Esophagus mucosa (tissue), 1 donor: ENCODE data around the gene CYP26A1. TPM values are rescaled to one million over a fixed set of nuclear protein-coding genes. Genes with fewer than 3 reads are reported as not detected.
"Not testable (repeated sequence)": the region's sequence is repeated elsewhere in the genome, so short reads cannot be mapped to it uniquely, and the experiment has no call there.

Experiments used
- ATAC-seq: fragments of 200-7000 bp; cut with Tn5 transposase; one replicate; pipeline ENCODE4 v1.9.1; 2020
- total RNA-seq: library from RNA; stranded (reverse); gene quantifications from one replicate; pipeline ENCODE4 v1.2.4, GENCODE V29; 2023
- donor health status: DM: yes; HTN: yes; CAD: no.

The CYP26A1 gene
- total RNA-seq, 1 donor from 2014 or later = not detected

GRCh38 chr10:93080350-93081046 is 6.8 kb downstream of the CYP26A1 start:
- peak; percentile 69 for ATAC-seq

GRCh38 chr10:93081318-93081717 is 7.6 kb downstream of the CYP26A1 start:
- ATAC-seq = no peak

DNA sequence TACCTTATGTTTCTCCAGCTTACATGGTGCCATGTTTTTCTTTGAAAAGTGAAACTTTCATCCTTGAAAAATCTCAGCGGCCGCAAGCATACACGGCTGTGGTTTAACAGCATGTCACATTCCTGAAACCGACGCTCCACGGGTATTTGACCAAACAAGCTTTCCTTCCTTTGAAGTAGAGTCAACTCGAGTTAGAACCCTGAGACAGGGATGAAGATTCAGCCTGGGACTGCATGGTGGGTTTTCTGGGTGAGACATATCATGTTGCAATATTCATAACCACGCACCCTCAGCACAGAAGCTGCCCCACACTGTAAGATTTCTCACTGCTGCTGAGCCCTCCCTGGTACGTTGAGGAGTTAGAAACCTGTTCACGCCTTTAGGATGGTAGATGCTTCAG is 8.1 kb downstream of the CYP26A1 start:
- no peak for ATAC-seq

DNA sequence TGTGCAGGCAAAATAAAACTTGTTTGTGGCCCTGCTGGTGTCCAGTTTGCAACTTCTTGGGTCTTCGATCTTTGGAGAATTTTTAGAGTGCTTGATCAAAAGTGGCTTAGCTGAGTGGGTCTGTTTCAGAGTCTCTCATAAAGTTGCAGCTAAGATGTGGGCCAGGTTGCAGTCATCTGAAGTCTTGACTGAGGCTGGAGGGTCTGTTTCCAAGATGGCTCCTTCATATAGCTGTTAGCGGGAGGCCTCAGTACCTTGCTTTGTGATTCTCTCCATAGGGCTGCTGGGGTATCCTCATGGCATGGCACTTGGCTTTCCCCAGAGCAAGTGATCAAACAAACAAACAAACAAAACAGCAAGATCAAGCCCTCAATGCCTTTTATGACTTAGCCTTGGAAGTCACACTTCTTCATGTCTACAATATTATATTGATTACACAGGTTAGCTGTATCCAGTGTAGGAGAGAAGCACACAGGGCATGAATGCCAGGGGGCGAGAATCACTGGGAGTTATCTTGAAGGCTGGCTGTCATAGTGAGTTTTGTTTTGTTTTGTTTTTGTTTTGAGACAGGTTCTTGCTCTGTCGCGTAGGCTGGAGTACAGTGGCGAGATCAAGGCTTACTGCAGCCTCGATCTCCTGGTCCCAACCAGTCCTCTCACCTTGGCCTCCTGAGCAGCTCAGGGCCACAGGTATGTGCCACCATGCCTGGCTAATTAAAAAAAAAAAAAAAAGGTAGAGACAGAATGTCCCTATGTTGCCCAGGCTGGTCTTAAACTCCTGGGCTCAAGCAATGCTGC is 10.2 kb downstream of the CYP26A1 start:
- no peak for ATAC-seq

GRCh38 chr10:93085272-93085859 is 11.7 kb downstream of the CYP26A1 start:
- no peak for ATAC-seq

GRCh38 chr10:93086289-93086688 is 12.6 kb downstream of the CYP26A1 start:
- ATAC-seq = no peak

GRCh38 chr10:93087846-93088245 is 14.2 kb downstream of the CYP26A1 start:
- no peak for ATAC-seq

- no peak for ATAC-seq
These were observed 14.8 kb downstream of the CYP26A1 start for GRCh38 chr10:93088466-93088865.

DNA sequence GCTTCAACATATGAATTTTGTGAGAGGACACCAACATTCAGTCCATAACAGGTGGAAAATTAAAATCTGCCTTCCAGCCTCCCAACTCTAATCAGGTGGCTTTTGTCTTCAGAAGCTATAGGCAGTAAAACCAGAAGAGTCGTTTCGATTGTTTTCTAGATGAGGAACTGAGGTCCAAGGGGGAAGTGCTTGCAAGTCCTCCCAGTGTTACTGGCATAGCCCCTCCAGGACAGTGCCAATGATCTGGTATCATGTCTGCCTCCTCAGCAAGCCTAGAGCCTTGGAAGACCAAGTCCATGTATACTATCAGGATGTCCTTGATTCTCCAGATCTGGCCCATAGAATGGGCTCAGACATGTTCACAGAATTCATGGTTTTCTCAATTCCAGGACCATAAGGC is 16.9 kb downstream of the CYP26A1 start:
- ATAC-seq = no peak

DNA sequence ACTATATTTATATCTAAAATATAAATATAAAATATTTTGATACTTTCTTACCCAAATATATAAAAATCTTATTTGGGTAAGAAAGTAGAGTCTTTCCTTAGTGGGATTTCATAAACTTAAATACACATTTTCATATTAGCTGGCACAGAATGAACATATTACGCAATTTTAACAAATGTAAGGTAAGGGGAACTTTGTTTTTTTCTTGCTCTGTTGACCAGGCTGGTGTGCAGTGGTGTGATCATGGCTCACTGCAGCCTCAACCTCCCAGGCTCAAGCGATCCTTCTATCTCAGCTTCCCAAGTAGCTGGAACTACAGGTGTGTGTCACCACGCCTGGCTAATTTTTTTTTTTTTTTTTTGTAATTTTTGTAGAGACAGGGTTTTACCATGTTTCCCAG is 18.3 kb downstream of the CYP26A1 start:
- no peak for ATAC-seq

GRCh38 chr10:93095225-93095624 is 21.5 kb downstream of the CYP26A1 start:
- no peak for ATAC-seq

GRCh38 chr10:93096901-93097300 is 23.2 kb downstream of the CYP26A1 start:
- no peak for ATAC-seq

- ATAC-seq = no peak
These were observed 23.7 kb downstream of the CYP26A1 start for GRCh38 chr10:93097386-93097785.

- ATAC-seq = no peak
These were observed 25.1 kb downstream of the CYP26A1 start for GRCh38 chr10:93098816-93099215.

DNA sequence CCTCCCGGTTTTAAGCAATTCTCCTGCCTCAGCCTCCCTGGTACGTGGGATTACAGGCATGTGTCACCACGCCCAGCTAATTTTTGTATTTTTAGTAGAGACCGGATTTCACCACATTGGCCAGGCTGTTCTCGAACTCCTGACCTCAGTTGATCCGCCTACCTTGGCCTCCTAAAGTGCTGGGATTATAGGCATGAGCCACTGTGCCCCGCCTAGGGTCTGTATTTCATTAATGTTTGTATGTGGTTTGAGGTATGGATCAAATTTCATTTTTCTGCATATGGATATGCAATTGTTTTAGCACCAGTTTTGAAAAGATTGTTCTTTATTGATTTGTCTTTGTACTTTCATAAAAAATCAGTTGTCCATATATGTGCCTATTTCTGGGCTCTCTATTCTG is 26.0 kb downstream of the CYP26A1 start:
- no peak for ATAC-seq

DNA sequence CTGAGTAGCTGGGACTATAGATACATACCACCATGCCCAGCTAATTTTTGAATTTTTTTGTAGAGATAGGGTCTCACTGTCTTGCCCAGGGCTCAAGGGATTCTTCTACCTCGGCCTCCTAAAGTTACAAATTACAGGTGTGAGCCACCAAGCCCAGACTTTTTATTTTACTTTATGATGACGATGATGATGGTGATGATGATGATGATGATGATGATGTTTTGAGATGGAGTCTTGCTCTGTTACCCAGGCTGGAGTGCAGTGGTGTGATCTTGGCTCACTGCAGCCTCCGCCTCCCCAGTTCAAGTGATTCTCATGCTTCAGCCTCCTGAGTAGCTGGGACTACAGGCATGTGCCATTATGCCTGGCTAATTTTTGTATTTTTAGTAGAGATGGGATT is 27.5 kb downstream of the CYP26A1 start:
- ATAC-seq = not testable (repeated sequence)

GRCh38 chr10:93103953-93104352 is 30.3 kb downstream of the CYP26A1 start:
- ATAC-seq = no peak

DNA sequence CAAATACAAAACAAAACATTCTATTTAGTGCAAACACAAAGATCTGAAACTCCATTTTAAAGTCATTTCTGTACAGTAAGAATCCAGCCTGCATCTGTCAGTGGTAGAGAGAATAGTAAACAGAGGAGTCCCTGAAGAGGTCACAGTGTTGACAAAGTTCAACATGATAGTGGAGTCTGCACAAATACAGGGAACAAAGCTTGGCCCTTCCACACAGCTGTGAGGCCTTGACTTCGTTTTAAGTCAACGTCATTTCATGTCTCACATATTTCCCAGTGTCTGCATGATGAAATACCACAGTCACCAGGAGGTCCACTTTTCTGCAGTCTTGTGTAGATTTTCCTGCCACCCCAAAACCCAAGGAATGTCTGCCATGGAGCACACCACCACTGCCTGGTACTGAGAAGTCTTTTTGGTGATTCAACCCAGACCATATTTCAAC is 33.0 kb downstream of the CYP26A1 start:
- ATAC-seq = no peak

- no peak for ATAC-seq
These were observed 36.9 kb downstream of the CYP26A1 start for GRCh38 chr10:93110472-93111146.

GRCh38 chr10:93113042-93113441 is 39.3 kb downstream of the CYP26A1 start:
- no peak for ATAC-seq

DNA sequence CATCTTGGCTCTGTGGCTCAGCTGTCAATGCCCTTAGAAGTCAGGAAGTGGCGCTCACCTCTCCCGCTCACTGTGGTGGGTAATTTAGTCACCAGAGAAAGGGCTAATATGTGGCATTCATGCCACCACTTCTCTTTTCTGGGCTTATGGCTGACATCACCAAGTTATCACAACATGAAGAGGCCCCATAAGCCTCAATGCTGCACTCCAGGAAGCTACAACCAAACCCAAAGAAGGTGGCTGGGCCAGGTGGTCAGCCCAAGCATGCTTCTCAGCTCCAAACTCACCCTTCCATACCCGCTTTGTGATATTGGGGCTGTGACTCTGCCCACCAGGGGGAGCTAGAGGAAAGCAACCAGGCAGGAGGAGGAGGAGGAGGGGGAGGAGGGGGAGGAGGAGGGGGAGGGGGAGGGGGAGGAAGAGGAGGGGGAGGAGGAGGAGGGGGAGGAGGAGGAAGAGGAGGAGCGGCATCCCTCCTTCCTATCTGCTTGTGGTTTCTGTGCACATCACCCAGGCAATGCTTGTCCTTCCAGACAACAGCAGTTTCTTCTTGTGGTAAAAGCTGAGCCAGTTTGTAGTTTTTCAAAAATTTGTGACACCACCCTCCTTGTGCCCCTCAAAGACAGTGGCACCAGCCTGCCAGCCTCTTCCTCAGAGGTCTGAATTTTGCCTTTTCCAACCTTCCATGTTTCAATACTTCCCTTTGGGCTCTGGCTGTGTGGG is 42.1 kb downstream of the CYP26A1 start:
- peak; percentile 57 for ATAC-seq

DNA sequence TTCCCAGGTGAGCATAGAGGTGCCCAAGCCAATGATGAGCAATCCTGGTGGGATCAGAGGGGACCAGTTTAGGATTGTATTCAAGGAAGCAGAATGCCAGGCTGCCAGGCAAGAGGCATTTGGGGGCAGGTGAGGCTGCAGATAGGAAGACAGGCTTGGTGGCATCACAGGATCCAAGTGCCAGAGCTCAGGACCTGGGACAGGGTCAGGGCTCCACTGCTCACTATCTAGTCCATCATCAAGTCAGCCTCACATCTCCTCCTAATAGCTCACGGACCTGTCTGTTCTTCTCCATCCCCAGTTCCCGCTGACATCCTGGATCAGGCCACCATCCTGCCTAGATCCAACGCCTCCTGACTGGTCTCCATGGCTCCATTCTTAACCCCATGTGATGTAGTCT is 47.6 kb downstream of the CYP26A1 start:
- no peak for ATAC-seq
